ENCODE measurements around the gene GADD45G.

GADD45G gene, protein sequence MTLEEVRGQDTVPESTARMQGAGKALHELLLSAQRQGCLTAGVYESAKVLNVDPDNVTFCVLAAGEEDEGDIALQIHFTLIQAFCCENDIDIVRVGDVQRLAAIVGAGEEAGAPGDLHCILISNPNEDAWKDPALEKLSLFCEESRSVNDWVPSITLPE

DNA sequence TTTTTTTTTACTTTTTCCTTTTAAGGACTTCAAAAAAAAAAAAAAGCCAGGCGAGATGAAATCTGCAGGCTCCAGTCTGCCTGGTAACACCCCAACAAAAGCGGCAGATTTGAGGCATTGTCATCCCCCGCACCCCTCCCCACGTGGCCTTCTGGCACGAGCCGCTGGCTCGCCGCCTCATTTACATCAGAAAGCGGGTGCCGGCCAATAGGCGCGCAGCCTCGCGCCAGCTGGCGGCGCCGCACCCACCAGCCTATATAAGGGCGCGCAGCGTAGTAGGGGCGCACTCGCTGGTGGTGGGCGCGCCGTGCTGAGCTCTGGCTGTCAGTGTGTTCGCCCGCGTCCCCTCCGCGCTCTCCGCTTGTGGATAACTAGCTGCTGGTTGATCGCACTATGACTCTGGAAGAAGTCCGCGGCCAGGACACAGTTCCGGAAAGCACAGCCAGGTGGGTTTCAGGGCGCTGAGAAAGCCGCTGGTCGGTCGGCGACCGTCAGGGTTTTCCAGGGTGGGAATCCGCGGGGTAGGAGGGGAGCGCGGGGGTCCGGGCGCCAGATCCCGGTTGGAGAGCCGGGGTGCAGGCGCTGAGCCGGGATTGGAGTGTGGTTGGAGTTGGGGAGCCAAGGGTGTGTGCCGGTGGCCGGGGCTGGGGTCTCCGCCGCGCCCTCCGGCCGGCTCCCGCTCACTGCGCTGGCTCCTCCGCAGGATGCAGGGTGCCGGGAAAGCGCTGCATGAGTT, at the start of gene GADD45G:
Gene GADD45G (plus strand): TSS at position 284 of the 736 bp plus-strand sequence. CDS start 110 bp downstream, at position 394.
- peak; percentile 94 for DNase-seq

DNA sequence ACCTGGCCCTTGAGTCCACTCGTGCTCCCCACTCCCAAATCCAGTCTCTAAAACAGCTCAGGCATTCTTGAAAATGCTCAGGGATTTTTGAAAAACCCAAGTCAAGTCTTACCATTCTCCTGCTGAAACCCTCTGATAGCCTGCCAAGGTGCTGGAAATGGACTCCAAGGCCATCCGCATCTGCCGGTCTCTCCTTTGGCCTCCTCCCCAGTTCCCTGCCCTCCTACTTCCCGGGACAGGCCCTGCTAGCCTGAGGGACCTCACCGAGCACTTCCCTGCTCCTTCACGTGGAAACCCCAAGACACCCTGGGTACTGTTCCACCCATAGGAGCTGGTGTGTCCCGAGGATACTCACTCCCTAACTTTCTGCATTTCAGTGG, 49.8 kb upstream of the GADD45G start:
- DNase-seq, result no peak

DNA sequence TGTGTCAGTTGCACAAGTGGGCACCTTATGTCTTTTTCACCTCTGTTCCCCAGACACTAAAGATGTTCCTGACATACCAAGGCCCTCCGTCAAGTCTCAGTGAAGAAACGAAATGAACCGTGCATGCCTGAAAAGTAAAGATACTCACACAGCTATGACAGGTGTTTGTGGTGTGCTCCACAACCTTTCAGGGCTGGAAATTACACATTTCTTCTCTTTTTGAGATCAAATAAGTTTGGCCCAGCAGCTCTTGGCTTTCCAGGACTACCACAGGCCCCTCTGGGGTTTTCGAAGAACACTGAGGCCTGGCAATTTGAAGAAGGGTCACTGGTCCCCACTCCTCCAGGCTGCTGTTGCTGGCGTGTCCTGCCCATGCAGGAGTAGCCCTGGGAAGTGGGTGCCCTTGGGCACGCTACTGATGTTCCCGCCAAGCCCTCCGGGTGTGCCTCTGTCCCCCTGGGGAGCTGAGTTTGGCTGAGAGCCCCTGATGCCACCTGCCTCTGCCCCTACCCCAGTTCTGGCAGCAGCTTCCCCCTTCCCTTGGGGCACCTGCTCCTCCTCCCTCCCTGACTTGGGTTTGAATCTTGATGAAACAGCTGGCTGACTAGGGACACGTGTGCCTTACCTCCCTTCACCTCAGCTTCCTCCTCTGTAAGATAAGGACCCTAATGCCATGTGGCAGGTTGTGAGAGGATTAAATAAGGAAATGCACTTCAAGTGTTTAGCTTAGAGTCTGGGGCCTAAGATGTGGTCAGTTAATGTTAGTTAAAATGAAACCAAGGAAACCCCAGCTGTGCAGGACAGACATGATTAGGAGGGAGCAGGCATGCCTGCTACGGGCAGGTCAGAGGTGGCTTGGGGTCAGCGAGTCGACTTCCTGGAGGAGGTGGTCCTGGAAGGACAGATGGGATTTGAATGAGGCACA, 49.1 kb upstream of the GADD45G start:
- peak; percentile 35 for DNase-seq

DNA sequence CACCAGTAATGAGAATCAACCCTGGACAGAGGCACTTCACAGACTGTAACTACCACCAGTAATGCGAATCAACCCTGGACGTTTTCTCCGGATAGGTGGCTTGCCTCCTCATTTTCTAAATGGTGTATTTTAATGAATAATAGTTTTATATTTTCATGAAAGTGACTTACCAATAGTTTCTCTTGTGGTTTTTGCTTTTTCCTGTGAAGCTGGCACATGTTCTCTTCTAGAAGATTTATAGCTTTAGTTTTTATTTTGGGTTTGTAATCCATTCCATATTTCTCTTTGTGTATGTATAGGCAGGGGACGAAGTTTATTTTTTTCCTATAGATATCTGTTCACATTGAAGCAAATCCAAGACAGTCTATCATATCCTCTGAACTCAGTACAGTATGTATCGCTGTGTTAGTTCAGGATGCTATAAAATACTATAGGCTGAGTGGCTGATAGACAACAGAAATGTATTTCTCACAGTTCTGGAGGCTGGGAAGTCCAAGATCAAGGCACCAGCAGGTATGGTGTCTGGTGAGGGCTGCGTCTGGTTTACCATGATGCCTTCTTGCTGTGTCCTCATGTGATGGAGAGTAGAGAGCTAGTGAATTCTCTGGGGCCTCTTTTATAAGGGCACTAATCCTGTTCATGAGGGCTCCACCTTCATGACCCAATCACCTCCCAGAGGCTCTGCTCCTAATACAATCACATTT, 46.5 kb upstream of the GADD45G start:
- DNase-seq, result no peak

DNA sequence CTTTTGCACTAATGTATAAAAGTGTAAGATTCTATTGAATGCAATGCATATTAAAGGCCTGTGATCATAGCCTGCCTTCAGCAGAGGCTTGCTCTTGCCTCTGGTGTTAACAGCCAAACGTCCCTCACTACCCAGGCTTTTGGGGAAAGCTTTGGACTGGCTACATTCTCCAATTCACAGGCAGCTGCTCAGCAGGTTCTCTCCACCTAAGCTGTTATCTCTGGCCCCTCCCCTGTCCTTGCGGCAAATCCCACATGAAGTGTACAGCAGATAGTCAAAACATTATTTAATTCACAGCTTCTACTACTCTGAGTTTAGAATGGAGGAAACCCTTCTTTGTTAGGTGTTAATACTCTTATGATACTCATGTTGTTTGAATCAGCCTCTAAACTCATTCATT, 45.9 kb upstream of the GADD45G start:
- no peak for DNase-seq

DNA sequence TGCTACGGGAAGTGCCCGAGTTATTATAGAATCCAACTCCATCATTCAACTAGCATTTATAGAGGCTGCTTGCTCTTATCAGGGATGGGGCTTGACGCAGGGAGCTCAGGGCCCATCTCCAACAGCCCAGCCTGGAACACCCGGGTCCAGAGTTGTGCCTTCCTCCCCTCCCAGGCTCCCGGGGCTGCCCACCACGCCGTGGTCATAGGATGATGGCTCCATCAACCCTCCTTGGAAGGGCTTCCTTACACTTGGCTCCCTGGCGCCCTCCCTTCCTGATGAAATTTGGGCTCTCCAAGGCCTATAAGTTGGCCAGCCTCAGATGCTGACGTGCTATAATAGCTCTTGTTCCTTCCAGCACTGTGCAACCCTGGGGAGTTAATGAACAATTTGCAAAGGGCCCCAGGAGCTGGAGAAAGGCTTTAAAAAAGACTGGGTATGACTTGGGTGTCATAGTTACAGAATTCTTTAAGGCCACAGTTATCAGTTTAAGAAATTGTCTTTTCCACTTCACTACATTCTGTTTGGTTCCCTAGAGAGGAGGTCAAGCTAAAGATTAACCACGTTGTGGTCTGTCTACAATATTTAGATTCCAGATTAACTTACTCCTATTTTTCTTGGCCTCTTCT, 42.5 kb upstream of the GADD45G start:
- DNase-seq, result no peak

DNA sequence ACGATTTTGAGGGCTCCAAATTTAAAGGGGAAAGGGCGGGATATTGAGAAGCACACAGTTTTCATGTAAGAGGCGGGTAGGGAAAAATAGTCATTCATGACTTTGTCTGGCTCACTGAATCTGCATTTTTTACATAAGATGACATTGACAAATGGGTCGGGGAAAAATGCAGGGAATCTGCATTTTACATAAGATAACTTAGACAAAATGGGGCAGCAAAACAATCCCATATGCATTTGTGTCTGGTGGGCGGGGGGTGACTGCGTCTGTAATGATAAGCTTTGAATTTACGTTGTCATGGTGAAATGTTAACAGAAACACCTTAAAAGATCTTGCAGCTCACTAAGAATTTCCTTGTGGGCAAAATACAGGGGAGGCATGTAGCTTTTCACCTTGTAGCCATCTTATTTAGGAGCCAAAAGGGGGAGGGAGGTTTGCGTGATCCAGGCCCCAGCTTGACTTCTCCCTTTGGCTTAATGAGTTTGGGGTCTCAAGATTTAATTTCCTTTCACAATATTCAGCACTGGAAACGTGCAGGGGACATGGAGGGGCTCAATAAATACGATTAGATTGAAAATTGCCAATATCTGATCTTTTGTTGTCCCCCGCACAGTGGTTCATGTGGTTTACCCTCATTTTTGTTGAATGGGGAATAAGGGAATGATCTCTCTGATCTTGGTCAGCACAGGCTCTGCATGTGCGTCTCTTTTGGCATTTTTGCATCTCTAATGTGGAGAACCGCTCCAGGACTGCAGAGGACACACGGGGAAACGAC, 41.1 kb upstream of the GADD45G start:
- DNase-seq, result no peak

DNA sequence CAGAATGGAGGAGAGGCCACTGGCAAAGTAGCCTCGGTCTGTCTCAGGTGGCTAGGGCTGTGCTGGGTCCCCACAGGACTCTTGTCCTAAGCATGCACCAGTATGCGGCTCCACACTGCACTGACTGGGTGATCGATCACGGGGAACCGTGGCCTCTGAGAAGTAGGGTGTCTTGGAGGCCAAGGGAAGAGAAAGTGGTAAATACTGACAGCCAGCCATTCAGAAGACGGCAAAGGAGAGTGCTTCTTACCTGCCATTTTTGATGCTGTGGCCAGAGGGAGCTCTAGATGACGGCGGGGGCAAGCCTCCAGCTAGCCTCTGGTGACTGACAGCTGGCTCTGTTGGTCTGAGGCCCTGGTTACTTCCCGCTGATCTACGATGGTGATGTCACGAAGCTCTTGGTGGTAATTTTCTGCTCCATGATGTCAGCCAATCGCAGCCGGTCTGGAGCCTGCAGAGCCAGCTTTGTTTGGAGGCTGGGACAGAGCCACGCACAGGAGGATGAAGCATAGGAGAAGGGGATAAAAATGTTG, 40.4 kb upstream of the GADD45G start:
- peak; percentile 18 for DNase-seq

DNA sequence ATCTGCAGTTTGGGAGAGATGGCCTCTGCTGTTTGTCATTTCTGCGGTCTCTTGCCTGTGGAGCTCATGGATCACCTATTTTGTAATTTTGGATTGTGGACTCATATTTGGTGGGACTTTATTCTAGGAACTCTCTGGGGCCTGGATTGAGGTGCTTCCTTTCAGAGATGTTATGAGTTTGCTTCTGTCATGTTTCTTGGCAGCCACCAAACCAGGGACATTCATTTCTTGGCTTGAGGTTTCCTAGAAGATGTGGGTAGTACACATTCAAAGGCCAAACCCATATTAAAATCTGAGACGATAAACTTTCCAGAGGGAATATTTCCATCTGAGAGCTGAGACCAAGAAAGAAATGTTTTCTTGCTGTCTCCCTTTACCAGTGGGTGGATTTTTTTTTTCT, 37.2 kb upstream of the GADD45G start:
- DNase-seq, result no peak

DNA sequence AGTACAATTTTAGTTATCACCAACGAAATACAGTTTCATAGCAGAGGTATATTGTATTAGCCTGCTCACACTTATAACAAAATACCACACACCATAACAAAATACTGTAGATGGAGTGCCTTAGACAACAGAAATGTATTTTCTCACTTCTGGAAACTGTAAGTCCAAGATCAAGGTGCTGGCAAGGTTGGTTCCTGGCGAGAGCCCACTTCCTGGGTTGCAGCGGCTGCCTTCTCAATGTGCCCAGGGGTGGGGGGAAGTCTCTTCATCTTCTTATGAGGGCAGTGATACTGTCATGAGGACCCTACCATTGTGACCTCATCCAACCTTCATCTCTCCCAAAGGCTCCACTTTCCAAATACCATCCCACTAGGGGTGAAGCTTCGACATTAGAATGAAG, 30.5 kb upstream of the GADD45G start:
- DNase-seq, result no peak

DNA sequence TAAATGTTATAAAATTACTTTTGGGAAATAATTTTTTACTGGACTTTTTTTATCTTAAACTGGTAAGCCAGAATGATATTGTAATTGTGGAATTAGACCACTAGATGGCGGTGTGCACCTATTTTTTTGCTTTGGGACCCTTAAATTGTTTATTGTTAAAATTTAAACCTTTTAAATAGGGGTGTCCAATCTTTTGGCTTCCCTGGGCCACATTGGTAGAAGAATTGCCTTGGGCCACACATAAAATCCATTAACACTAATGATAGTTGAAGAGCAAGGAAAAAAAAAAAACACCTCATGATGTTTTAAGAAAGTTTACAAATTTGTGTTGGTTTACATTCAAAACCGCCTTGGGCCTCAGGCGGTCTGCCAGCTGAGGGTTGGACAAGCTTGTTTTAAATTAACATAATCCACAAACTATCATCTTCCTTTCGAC, 28.4 kb upstream of the GADD45G start:
- peak; percentile 17 for DNase-seq

DNA sequence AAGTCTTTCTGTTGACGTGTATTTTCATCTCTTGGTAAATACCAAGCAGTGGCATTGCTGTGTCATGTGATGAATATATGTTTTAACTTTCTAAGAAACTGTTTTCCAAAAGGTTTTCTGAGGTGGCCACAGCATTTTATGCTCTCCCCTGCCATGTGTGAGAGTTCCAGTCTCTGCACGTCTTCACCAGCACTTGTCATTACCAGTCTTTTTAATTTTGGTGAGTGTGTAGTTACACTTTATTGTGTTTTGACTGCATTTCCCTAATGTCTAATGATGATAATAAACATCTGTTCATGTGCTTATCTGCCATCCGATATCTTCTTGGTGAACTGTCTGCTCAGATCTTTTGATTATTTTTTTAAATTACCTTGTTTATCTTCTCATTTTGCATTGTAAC, 27.4 kb upstream of the GADD45G start:
- no peak for DNase-seq

DNA sequence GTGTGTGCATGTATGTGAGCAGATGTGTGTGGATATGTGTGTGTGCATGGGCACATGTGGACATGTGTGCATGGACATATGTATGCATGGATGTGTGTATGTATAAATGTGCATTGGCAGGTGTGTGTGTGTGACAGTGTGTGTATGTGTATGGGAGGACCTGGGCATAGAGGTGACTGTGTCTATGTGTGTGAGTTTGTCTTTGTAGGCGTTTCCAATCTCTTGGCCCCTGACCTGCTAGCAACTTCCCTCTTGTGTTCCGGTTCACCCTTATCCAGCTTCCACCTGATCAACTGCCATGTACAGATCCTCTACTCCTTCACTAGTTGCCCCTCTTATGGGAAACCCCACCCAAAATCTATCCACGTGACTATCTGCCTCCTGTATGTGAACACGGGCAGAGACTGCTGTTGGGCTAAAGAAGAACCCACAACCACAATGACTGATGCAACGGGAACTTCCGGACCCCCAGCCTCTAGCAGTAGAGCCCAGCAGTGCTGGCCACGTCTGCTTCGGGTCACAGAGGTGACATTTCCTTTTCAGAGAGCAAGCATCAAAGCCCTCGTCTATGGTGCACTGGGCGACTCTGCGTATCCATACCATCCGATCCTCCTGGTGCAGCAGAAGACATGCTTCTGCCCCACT, 24.9 kb upstream of the GADD45G start:
- DNase-seq, result peak; percentile 7

DNA sequence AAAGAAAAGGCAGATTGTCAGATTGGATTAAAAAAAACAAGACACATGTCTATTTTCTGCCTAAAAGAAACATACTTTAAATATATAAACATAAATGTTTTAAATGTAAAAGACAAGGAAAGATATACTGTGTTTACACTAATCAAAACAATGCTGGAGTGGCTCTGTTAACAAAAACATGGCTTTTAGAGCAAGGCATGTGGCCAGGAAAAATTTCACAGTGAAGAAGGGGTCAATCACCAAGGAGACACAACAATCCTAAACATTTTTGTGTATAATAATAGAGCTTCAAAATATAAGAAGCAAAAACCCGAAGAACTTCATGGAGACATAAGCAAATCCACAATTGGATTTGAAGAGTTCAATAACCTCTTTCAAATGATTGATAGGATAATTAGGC, 18.5 kb upstream of the GADD45G start:
- no peak for DNase-seq

DNA sequence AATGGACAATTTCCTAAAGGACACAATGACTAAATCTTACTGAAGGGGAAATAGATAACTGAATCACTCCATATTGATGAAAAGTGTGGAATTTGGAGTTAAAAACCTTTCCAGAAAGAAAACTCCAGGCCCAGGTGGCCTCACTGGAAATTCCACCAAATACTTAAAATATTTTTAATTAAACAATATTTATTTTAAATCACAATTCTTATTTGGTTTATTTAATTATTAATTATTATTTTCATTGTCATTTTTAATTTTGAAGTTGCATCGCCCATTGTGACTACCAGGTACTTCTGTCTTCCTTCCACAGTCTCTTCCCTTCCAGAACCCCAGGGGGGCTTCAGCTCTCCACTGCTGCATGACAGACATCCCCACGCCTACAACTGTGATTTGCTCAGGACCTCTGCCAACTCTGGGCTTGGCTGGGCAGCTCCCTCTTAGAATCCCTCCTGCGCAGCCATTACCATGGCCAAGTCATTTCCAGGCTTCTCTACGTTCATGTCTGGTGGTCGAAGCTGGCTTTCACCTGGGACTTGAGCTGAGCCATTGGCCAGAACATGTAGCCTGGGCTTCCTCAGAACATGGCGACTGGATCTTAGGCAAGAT, 16.4 kb upstream of the GADD45G start:
- DNase-seq, result no peak

DNA sequence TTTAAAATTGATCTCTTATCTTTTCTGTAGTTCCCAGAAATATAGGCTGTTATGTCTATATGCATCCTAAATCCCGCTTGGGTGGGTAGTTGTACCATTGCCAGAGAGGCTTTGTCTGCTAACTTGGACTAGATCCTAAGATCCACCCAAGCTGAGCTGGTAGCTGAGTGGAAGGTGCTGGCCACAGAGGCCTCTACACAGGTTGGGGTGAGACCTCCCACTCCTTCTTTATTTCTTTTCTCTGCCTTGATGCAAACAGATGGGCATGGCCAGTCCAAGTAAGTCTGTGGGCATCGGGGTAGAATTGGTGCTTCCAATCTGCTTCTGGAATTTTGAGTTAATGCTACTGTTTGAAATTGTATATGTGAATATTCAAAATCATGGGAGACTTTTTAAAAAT, 14.4 kb upstream of the GADD45G start:
- DNase-seq, result no peak

DNA sequence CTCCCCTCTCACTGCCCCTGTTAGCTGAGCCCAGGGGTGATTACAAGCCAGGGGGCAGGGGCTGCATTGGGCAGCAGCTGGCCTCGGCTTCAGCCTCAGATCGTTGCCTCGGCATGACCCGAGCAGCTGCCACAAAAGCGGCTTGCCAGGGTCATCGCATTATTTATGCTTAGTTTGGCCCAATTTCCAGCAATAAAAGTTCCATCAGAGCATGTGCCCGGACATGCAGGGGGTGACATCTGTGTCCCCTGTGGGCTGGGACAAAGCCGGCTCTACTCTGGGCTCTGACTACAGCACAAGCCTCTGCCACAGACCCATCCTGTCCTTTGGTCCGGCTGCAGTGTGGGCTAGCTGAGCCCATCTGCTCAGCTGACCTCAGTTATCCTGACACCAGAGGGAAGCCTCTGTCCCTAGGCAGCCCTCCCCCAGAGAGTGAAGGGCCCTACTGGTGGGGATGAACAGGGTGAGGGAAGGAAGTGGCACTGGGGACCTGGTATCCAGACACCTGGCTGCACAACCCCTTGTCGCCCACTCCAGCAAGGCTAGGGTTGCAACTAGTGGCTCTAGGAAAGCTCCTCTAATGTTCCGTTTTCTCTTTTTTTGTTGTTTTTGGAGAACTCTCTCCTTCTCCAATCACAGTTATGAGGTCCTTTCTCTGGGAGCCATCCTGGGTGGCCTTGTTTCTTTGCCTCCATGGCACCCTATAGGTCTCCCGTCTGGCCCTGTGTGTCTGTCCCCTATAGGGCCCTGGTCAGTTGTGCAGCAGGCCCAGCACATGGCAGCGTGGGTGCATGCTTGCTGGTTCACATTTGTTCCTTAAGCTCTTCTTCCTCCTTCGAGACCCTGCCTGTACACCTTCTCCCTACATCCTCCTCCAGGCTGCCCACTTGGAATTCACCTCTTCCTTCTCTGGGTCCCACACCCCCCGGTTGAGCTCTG, 13.3 kb upstream of the GADD45G start:
- DNase-seq, result no peak

DNA sequence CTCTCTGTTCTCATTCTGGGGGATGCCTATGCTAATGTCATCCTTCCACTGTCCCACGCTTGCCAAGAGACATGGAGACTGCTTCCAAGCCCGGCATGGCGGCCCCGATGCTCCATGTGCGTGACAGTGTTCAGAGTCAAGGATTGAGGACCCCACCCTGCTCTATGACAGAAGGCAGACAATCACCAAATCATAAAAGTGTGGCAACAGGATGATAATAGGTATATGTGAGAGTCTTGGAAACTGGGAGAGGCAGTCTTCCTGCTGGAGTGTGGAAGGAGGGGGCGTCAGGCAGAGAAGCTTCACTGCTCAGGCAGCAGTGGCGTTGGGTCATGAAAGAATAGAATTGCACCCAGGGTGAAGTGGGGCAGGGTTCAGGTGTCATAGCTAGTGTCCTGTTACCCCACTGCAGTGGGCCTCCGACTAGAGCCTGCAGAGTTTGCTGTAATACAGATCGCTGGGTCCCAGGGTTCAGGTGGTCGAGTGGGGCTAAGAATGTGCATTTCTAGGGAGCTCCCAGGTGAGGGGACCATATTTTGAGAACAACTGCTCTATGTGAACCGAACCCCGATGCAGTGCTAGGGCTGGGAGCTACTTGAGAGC, 12.5 kb upstream of the GADD45G start:
- DNase-seq, result no peak

Measured in inflammatory macrophage treated with lipopolysaccharide for 4 hours (primary cell).